HEK293T (cell line): ENCODE results near the gene TUBB1.

Source experiments
- CTCF ChIA-PET: fragments of 350-600 bp; formaldehyde crosslinking; extraction: SDS; loops from one replicate; lab custom pipeline; 2021; ENCODE audit warnings: antibody characterized with exemption, inconsistent platforms; lab: Yijun Ruan, JAX
- POLR2A ChIA-PET: fragments of 350-600 bp; formaldehyde crosslinking; extraction: SDS; loops from one replicate; lab custom pipeline; 2020; ENCODE audit warnings: antibody characterized with exemption, inconsistent platforms; lab: Yijun Ruan, JAX
- DNase-seq: peaks from one replicate; pipeline ENCODE4 v3.0.0; 2012; ENCODE audit warnings: mixed read lengths; ENCODE audit errors: extremely low spot score
- ARNT ChIP-seq: fragments of 450-650 bp; IDR thresholded peaks from 2 replicates; pipeline ENCODE4 v1.6.1; 2017; ENCODE audit warnings: mild to moderate bottlenecking
- BHLHE40 ChIP-seq: fragments of 450-650 bp; IDR thresholded peaks from 2 replicates; pipeline ENCODE4 v1.6.1; 2016; ENCODE audit warnings: mild to moderate bottlenecking, moderate library complexity, borderline replicate concordance
- CTBP1 ChIP-seq: fragments of 450-650 bp; IDR thresholded peaks from 2 replicates; pipeline ENCODE4 v1.6.1; 2016; ENCODE audit warnings: borderline replicate concordance
- ELF4 ChIP-seq: fragments of 450-650 bp; IDR thresholded peaks from 2 replicates; pipeline ENCODE4 v1.6.1; 2017; ENCODE audit warnings: antibody characterized with exemption
- FOXA1 ChIP-seq: fragments of 450-650 bp; IDR thresholded peaks from 2 replicates; pipeline ENCODE4 v1.6.1; 2016; ENCODE audit warnings: mild to moderate bottlenecking
- FOXK2 ChIP-seq: fragments of 450-650 bp; IDR thresholded peaks from 2 replicates; pipeline ENCODE4 v1.6.1; 2016; ENCODE audit warnings: mild to moderate bottlenecking
- FOXM1 ChIP-seq: fragments of 450-650 bp; IDR thresholded peaks from 2 replicates; pipeline ENCODE4 v1.6.1; 2017; ENCODE audit warnings: mild to moderate bottlenecking, borderline replicate concordance
- HDGF ChIP-seq: fragments of 450-650 bp; IDR thresholded peaks from 2 replicates; pipeline ENCODE4 v1.6.1; 2017; ENCODE audit warnings: antibody characterized with exemption, borderline replicate concordance
- L3MBTL2 ChIP-seq: fragments of 450-650 bp; conservative IDR thresholded peaks from 2 replicates; pipeline ENCODE4 v1.6.1; 2016; ENCODE audit warnings: mild to moderate bottlenecking
- LEF1 ChIP-seq: fragments of 450-650 bp; IDR thresholded peaks from 2 replicates; pipeline ENCODE4 v1.6.1; 2017; ENCODE audit warnings: mild to moderate bottlenecking, borderline replicate concordance
- NFRKB ChIP-seq: fragments of 450-650 bp; IDR thresholded peaks from 2 replicates; pipeline ENCODE4 v1.6.1; 2016; ENCODE audit warnings: mild to moderate bottlenecking, moderate library complexity
- PKNOX1 ChIP-seq: fragments of 450-650 bp; IDR thresholded peaks from 2 replicates; pipeline ENCODE4 v1.6.1; 2016
- SP1 ChIP-seq: fragments of 450-650 bp; IDR thresholded peaks from 2 replicates; pipeline ENCODE4 v1.6.1; 2017
- SUZ12 ChIP-seq: fragments of 450-650 bp; IDR thresholded peaks from 2 replicates; pipeline ENCODE4 v1.6.1; 2016; ENCODE audit warnings: mild to moderate bottlenecking
- TARDBP ChIP-seq: fragments of 450-650 bp; IDR thresholded peaks from 2 replicates; pipeline ENCODE4 v1.6.1; 2016
- ZNF384 ChIP-seq: fragments of 450-650 bp; IDR thresholded peaks from 2 replicates; pipeline ENCODE4 v1.6.1; 2016

TUBB1 gene

GRCh38 chr20:59017493-59018231 is 1.6 kb upstream of the TUBB1 start:
- ChIA-PET POLR2A (interaction anchor here (2.0 kb wide), 1 partner anchor 15 kb away, joined by 8 read pairs; the partner anchor contains the start of gene ATP5F1E), CTCF (no interaction called here)
- no peak for DNase-seq
- TF ChIP-seq SP1 (no peak), ELF4 (no peak), CTBP1 (no peak)

GRCh38 chr20:59018817-59019216 is 412 bp upstream of the TUBB1 start:
- ChIA-PET CTCF (no interaction called here), POLR2A (no interaction called here)
- no peak for TF ChIP-seq FOXK2
- no peak for DNase-seq

- ChIA-PET CTCF (no interaction called here), POLR2A (interaction anchor here (2.3 kb wide), 1 partner anchor 11 kb away, joined by 11 read pairs; the partner anchor contains the start of gene ATP5F1E)
- DNase-seq: no peak
- TF ChIP-seq PKNOX1 (peak; percentile 49), FOXK2 (no peak)
Measured at GRCh38 chr20:59020938-59021551, 1.8 kb downstream of the TUBB1 start.

DNA sequence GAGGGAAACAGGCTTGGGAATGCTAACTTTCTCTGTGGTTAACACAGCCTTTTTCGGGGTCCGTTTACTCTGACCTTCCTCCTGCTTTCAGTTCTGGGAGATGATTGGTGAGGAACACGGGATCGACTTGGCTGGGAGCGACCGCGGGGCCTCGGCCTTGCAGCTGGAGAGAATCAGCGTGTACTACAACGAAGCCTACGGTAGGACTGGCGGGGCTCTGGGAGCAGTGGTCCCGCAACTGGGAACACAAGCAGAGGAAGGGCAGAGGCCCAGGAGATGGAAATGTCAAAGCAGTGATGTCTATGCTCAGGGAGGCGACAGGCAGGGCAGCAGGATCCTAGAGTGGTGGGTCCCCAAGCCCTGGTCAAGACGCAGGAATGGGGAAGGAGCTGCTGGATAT is 3.5 kb downstream of the TUBB1 start:
- no peak for DNase-seq
- TF ChIP-seq PKNOX1 (no peak), FOXM1 (no peak), SUZ12 (no peak), ZNF384 (no peak), LEF1 (no peak), L3MBTL2 (no peak), FOXA1 (no peak), BHLHE40 (no peak), ELF4 (no peak), SP1 (no peak), NFRKB (no peak), HDGF (no peak), CTBP1 (no peak), ARNT (no peak), FOXK2 (no peak)
- ChIA-PET CTCF (no interaction called here), POLR2A (interaction anchor here (2.3 kb wide), 1 partner anchor 9 kb away, joined by 11 read pairs; the partner anchor contains the start of gene ATP5F1E)

GRCh38 chr20:59023616-59024015 is 4.4 kb downstream of the TUBB1 start:
- TF ChIP-seq LEF1: no peak
- no peak for DNase-seq
- ChIA-PET CTCF (no interaction called here), POLR2A (interaction anchor here (1.2 to 1.4 kb wide), 2 partner anchors 8 to 10 kb away, joined by 3 to 6 read pairs; partner anchors contain the start of gene ATP5F1E)

DNA sequence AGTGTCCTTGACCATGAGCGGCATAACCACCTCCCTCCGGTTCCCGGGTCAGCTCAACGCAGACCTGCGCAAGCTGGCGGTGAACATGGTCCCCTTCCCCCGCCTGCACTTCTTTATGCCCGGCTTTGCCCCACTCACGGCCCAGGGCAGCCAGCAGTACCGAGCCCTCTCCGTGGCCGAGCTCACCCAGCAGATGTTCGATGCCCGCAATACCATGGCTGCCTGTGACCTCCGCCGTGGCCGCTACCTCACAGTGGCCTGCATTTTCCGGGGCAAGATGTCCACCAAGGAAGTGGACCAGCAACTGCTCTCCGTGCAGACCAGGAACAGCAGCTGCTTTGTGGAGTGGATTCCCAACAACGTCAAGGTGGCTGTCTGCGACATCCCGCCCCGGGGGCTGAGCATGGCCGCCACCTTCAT is 4.9 kb downstream of the TUBB1 start:
- POLR2A ChIA-PET: interaction anchor here (1.2 to 1.4 kb wide), 2 partner anchors 8 to 9 kb away, joined by 3 to 6 read pairs; partner anchors contain the start of gene ATP5F1E
- CTCF ChIA-PET: no interaction called here
- DNase-seq: no peak
- TF ChIP-seq NFRKB: no peak
- no peak for TF ChIP-seq LEF1
- no peak for TF ChIP-seq ARNT
- no peak for TF ChIP-seq ELF4
- TF ChIP-seq BHLHE40: no peak
- no peak for TF ChIP-seq PKNOX1
- TF ChIP-seq CTBP1: no peak
- no peak for TF ChIP-seq ZNF384
- no peak for TF ChIP-seq SP1
- TF ChIP-seq L3MBTL2: no peak
- TF ChIP-seq SUZ12: no peak
- TF ChIP-seq FOXA1: no peak
- no peak for TF ChIP-seq FOXM1
- TF ChIP-seq TARDBP: no peak
- no peak for TF ChIP-seq FOXK2
- no peak for TF ChIP-seq HDGF

DNA sequence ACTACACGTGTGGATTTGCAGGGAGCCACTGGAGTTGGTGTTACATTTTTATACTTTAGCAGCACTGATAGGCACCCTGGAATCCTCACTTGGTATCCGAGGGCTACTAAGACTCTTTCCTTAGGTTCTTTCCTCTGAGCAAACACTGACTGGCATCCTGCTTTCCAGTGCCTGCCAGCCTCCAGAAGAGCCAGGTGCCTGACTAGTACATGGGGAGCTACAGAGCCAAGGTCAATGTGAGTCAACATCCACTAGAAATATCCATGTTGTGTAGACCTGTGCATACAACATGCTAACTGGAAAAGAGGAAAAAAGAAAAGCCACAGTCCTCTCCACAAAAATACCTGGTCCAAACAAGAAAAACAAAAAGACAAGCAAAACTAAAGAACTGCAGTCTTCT is 5.9 kb downstream of the TUBB1 start:
- TF ChIP-seq ARNT (no peak), ZNF384 (no peak), FOXM1 (no peak), L3MBTL2 (no peak), LEF1 (no peak), PKNOX1 (no peak), NFRKB (no peak), CTBP1 (no peak)
- CTCF ChIA-PET: no interaction called here
- POLR2A ChIA-PET: interaction anchor here (1.4 kb wide), 1 partner anchor 8 kb away, joined by 3 read pairs; no protein-coding TSS in a partner anchor

More for the DNA sequence above, 5.9 kb downstream of the TUBB1 start:
- no peak for DNase-seq
